Tracheal epithelial cell (primary cell): ENCODE data around the gene TRPM1. TPM values are rescaled to one million over a fixed set of nuclear protein-coding genes. Genes with fewer than 3 reads are reported as not detected.

Source experiments
- total RNA-seq: library from RNA; depleted of rRNA; stranded (reverse); fragments of >200 nt; gene quantifications from 2 replicates; pipeline ENCODE4 v1.2.1, GENCODE V29; 2014

TRPM1 gene
- total RNA-seq, result under 0.01 TPM in 1 of 2 replicates, not detected in the other

GRCh38 chr15:31101262-31102038 is at the start of gene TRPM1:
TSS of gene TRPM1 (minus strand) at chr15:31101725. CDS start at chr15:31081355, 20,370 bp downstream.

GRCh38 chr15:30991255-30992235 is 110.0 kb downstream of the TRPM1 start, which contains the start of gene MTMR10:
TSS of gene MTMR10 (minus strand) at chr15:30991628. CDS start at chr15:30991506, 122 bp downstream.

Other genes starting within 250 kb of the TRPM1 start
- 14.0 and 18.8 TPM in 2 replicates for gene FAN1, start 197.8 kb downstream of the TRPM1 start, total RNA-seq
- 10.0 and 11.8 TPM in 2 replicates for gene MTMR10, start 110.1 kb downstream of the TRPM1 start, total RNA-seq
- 57.1 and 59.8 TPM in 2 replicates for gene KLF13, start 225.1 kb upstream of the TRPM1 start, total RNA-seq